ENCODE results near the gene ARHGEF28.
A peak's percentile ranks its signal among the peaks of the same experiment; 100 is the strongest.

The ARHGEF28 gene

DNA sequence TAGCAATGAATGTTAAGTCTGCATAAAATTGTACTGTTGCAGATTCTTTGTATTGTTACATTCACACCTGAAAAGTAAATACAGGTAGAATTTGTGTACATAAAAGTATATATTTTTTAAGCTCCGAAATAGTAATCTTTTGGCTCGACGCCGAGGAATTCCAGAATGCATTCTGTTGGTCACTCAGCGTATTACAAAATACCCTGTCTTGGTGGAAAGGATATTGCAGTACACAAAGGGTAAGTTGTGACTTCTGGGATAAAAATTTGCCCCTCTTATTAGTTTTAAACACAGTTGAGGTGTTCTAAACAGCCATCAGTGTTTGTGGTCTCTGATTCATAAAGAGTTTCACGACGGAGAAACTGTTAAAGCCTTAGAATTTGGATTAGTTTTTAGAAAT lies 257.6 kb downstream of the ARHGEF28 start:
- TF ChIP-seq POLR2A (IDR thresholded peaks at IDR 0.05; ENCODE audit: low read depth, low read length) (no peak), TAF1 (IDR thresholded peaks at IDR 0.05; ENCODE audit: borderline replicate concordance, low read depth, low read length) (no peak), POLR2AphosphoS5 (IDR thresholded peaks at IDR 0.05; ENCODE audit: low read depth, low read length) (no peak)
- no peak for DNase-seq (ENCODE audit: insufficient read length)
- no peak for FAIRE-seq

DNA sequence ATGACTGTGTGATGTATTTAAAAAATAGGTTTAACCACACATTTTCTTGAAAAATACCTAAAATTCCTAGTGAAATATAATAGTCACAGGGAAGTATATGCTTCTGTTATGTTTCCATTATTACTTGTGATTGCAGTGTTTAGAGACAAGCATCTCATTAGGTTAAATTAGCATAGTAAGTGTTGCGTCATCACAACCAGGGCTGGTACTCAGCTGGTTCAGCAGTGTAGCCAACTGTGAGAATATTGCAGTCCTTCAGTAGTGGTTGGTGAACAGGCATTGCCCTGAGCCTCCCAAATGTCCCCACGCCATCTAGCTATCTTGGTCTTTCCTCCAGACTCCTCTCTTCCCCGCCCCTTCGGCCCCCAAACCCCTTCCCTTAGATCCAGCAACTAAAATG lies 261.7 kb downstream of the ARHGEF28 start:
- TF ChIP-seq POLR2AphosphoS5 (IDR thresholded peaks at IDR 0.05; ENCODE audit: low read depth, low read length) (no peak), TAF1 (IDR thresholded peaks at IDR 0.05; ENCODE audit: borderline replicate concordance, low read depth, low read length) (no peak), POLR2A (IDR thresholded peaks at IDR 0.05; ENCODE audit: low read depth, low read length) (no peak)
- FAIRE-seq (no peak), DNase-seq (ENCODE audit: insufficient read length) (no peak)

DNA sequence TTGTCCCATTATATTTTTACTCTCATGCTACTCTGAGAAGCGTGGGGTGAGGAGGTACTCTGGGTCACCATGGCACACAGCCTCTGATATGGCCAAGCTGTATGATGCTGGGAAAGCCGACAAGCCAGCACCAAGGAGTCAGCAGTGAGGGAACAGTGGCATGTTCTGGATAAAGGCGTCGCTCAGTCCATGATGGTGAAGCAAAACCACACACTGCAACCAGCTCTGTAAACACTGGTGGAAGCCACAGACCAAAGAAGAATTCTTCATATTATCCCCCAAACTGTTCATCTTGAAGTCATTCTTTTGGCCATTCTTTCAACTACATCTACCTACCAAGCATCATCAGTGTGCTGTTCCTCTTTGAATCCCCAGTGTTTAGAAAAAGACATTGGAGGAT lies 264.6 kb downstream of the ARHGEF28 start:
- DNase-seq (ENCODE audit: insufficient read length) (no peak), FAIRE-seq (no peak)
- TF ChIP-seq TAF1 (IDR thresholded peaks at IDR 0.05; ENCODE audit: borderline replicate concordance, low read depth, low read length) (no peak), POLR2A (IDR thresholded peaks at IDR 0.05; ENCODE audit: low read depth, low read length) (no peak), POLR2AphosphoS5 (IDR thresholded peaks at IDR 0.05; ENCODE audit: low read depth, low read length) (no peak)

DNA sequence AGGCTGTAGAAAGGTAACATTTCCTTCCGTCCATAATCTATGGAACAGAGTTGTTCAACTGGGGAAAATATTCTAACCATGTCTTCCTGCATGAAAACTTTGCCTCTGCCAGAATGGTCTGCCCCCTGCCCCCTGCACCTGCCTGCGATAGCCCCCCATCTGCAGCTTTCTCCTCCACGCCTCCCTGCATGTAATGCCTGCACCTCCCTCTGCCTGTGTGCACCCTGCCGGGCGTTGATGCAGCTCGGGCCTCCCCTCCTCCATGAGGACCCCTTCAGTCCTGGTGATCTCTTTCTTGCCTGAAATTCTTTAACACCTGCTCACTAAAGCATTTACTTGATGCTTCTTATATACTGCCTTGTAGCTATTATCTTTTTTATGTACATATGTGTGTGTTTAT lies 266.2 kb downstream of the ARHGEF28 start:
- FAIRE-seq (no peak), DNase-seq (ENCODE audit: insufficient read length) (no peak)
- no peak for TF ChIP-seq TAF1 (IDR thresholded peaks at IDR 0.05; ENCODE audit: borderline replicate concordance, low read depth, low read length)
- no peak for TF ChIP-seq POLR2A (IDR thresholded peaks at IDR 0.05; ENCODE audit: low read depth, low read length)
- TF ChIP-seq POLR2AphosphoS5 (IDR thresholded peaks at IDR 0.05; ENCODE audit: low read depth, low read length) = no peak

DNA sequence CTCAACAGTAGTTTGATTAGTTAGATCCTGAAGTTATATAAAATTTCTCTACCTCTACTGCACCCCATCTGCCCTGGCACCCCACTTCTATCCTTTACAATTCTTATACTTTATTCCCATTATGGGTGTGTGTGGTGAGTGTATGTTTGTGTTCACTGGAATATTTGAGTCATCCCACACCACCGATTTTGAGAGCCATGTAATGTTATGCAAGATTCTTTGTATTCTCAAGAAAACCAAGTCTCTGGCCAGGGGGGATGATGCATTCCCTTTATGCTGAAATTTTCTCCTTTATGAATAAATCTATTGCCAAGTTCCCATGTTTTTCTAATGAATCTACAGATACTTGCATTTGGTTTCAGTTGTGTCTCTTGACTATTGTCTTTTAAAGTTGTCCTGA lies 266.8 kb downstream of the ARHGEF28 start:
- no peak for TF ChIP-seq POLR2A (IDR thresholded peaks at IDR 0.05; ENCODE audit: low read depth, low read length)
- TF ChIP-seq POLR2AphosphoS5 (IDR thresholded peaks at IDR 0.05; ENCODE audit: low read depth, low read length) = no peak
- no peak for TF ChIP-seq TAF1 (IDR thresholded peaks at IDR 0.05; ENCODE audit: borderline replicate concordance, low read depth, low read length)
- DNase-seq (ENCODE audit: insufficient read length) (no peak), FAIRE-seq (no peak)

GRCh38 chr5:73893813-73894212 lies 267.8 kb downstream of the ARHGEF28 start:
- FAIRE-seq (no peak), DNase-seq (ENCODE audit: insufficient read length) (no peak)
- no peak for TF ChIP-seq TAF1 (IDR thresholded peaks at IDR 0.05; ENCODE audit: borderline replicate concordance, low read depth, low read length)
- TF ChIP-seq POLR2AphosphoS5 (IDR thresholded peaks at IDR 0.05; ENCODE audit: low read depth, low read length) = no peak
- no peak for TF ChIP-seq POLR2A (IDR thresholded peaks at IDR 0.05; ENCODE audit: low read depth, low read length)

GRCh38 chr5:73894860-73895259 lies 268.9 kb downstream of the ARHGEF28 start:
- FAIRE-seq = no peak
- TF ChIP-seq POLR2AphosphoS5 (IDR thresholded peaks at IDR 0.05; ENCODE audit: low read depth, low read length) (no peak), POLR2A (IDR thresholded peaks at IDR 0.05; ENCODE audit: low read depth, low read length) (no peak), TAF1 (IDR thresholded peaks at IDR 0.05; ENCODE audit: borderline replicate concordance, low read depth, low read length) (no peak)

DNA sequence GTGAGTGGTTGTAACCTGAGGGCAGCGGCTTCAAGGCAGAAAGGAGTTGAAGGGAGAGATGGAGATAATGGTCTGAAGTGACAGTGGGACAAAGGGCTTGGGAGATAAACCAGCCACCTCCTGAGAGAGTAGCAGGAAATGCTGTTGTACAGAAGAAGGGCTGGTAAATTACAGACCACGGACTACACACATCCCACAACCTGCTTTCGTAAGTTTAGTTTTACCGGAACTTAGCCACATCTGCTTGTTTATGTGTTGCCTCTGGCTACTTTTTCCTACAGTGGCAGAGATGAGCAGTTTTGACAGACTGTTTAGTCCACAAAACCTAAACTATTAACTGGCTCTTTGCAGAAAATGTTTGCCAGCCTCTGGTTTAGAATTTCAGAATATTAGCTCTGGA lies 269.5 kb downstream of the ARHGEF28 start:
- DNase-seq (ENCODE audit: insufficient read length) (no peak), FAIRE-seq (no peak)

More at GRCh38 chr5:73894860-73895259, 268.9 kb downstream of the ARHGEF28 start:
- DNase-seq (ENCODE audit: insufficient read length) = no peak

GRCh38 chr5:73896097-73896496 lies 270.1 kb downstream of the ARHGEF28 start:
- FAIRE-seq (no peak), DNase-seq (ENCODE audit: insufficient read length) (no peak)
- no peak for TF ChIP-seq TAF1 (IDR thresholded peaks at IDR 0.05; ENCODE audit: borderline replicate concordance, low read depth, low read length)
- no peak for TF ChIP-seq POLR2AphosphoS5 (IDR thresholded peaks at IDR 0.05; ENCODE audit: low read depth, low read length)
- TF ChIP-seq POLR2A (IDR thresholded peaks at IDR 0.05; ENCODE audit: low read depth, low read length) = no peak

More for the DNA sequence above, 269.5 kb downstream of the ARHGEF28 start:
- no peak for TF ChIP-seq TAF1 (IDR thresholded peaks at IDR 0.05; ENCODE audit: borderline replicate concordance, low read depth, low read length)
- TF ChIP-seq POLR2A (IDR thresholded peaks at IDR 0.05; ENCODE audit: low read depth, low read length) = no peak
- TF ChIP-seq POLR2AphosphoS5 (IDR thresholded peaks at IDR 0.05; ENCODE audit: low read depth, low read length) = no peak

DNA sequence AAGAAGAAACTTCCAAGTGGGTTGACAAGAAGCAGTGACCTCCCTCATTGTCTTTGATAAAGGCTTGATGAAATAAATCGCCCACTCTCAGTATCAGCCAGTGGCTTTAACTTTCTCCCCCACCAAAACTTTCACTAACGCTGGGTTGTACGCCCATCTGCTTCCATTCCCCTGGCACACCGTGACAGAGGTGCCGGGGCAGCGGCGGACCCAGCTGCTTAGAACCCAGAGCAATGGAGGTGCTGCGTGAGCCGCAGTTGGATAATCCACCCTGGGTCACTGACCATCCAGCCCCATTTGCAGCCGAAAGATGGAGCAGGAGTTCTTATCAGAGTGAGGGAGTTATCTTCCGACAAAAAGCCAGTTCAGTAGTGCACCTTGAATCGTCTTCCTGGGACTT lies 270.7 kb downstream of the ARHGEF28 start:
- no peak for TF ChIP-seq POLR2A (IDR thresholded peaks at IDR 0.05; ENCODE audit: low read depth, low read length)
- no peak for TF ChIP-seq TAF1 (IDR thresholded peaks at IDR 0.05; ENCODE audit: borderline replicate concordance, low read depth, low read length)
- no peak for TF ChIP-seq POLR2AphosphoS5 (IDR thresholded peaks at IDR 0.05; ENCODE audit: low read depth, low read length)
- FAIRE-seq (no peak), DNase-seq (ENCODE audit: insufficient read length) (no peak)

- DNase-seq (ENCODE audit: insufficient read length) = no peak
- no peak for FAIRE-seq
- TF ChIP-seq TAF1 (IDR thresholded peaks at IDR 0.05; ENCODE audit: borderline replicate concordance, low read depth, low read length) = no peak
- TF ChIP-seq POLR2A (IDR thresholded peaks at IDR 0.05; ENCODE audit: low read depth, low read length) = no peak
- TF ChIP-seq POLR2AphosphoS5 (IDR thresholded peaks at IDR 0.05; ENCODE audit: low read depth, low read length) = no peak
These were observed 271.9 kb downstream of the ARHGEF28 start for GRCh38 chr5:73897893-73898292.

DNA sequence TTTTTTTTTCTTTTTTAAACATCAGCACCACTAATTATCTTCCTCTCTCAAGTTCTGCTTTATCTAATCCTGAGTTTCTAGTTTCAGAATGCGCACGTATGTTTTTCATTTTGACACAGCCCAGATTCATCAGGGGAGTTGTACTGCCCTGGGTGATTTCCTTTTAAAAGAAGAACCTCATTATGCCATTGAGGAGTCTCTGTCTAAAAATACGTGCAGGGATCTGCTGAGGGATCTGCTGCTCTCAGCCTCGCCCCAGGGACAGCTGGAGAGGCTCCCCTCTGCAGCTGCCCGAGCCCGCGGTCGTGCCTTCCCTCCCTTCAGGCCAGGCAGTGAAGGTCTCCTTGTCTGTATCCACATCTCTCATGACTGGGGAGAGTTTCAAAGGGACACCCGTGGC lies 273.1 kb downstream of the ARHGEF28 start:
- FAIRE-seq (peak; percentile 5), DNase-seq (ENCODE audit: insufficient read length) (peak; percentile 19)
- TF ChIP-seq TAF1 (IDR thresholded peaks at IDR 0.05; ENCODE audit: borderline replicate concordance, low read depth, low read length) (no peak), POLR2AphosphoS5 (IDR thresholded peaks at IDR 0.05; ENCODE audit: low read depth, low read length) (no peak), POLR2A (IDR thresholded peaks at IDR 0.05; ENCODE audit: low read depth, low read length) (no peak)

DNA sequence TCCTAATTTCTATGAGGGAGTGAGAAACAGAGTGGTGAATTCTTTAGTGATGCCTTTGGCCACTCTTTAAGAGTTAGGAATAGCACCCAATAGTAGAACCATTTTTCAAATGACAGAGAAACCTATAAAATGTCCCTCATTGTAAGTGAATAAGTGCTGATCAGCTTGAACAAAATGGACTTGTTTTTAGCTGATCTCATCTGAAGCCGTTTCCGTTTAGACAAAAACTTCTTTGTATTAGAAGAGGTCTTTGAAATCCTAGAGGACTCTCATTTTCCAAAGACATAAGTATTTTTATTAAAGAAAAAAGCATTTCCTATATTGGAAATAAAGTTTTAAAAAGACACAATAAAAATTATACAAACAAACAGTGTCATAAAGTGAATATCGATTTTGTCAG lies 273.9 kb downstream of the ARHGEF28 start:
- no peak for TF ChIP-seq POLR2A (IDR thresholded peaks at IDR 0.05; ENCODE audit: low read depth, low read length)
- TF ChIP-seq TAF1 (IDR thresholded peaks at IDR 0.05; ENCODE audit: borderline replicate concordance, low read depth, low read length) = no peak
- no peak for TF ChIP-seq POLR2AphosphoS5 (IDR thresholded peaks at IDR 0.05; ENCODE audit: low read depth, low read length)
- FAIRE-seq = no peak
- no peak for DNase-seq (ENCODE audit: insufficient read length)
